Smooth muscle cell (in vitro differentiated cells): ENCODE measurements around the gene CHD9. TPM values are rescaled to one million over a fixed set of nuclear protein-coding genes. Genes with fewer than 3 reads are reported as not detected.

Experiments
- DNase-seq: peaks from one replicate; lab custom pipeline; 2025; ENCODE audit not compliant: unreplicated experiment; lab: John Stamatoyannopoulos, UW
- H2AFZ ChIP-seq: fragments of 200-600 bp; sonication (generic); 2 replicates; pipeline ENCODE4 v1.6.0; 2016; ENCODE audit warnings: antibody characterized with exemption, low read depth, mild to moderate bottlenecking
- H3F3A ChIP-seq: fragments of 200-600 bp; sonication (generic); 2 replicates; pipeline ENCODE4 v1.6.0; 2017; ENCODE audit warnings: antibody characterized with exemption, low read depth
- H3K27ac ChIP-seq: fragments of 200-600 bp; sonication (generic); 2 replicates; pipeline ENCODE4 v1.5.1; 2016; ENCODE audit warnings: low read depth, mild to moderate bottlenecking
- H3K27me3 ChIP-seq: fragments of 200-600 bp; sonication (generic); 2 replicates; pipeline ENCODE4 v1.6.1; 2016; ENCODE audit warnings: low read depth, mild to moderate bottlenecking
- H3K36me3 ChIP-seq: fragments of 200-600 bp; sonication (generic); 2 replicates; pipeline ENCODE4 v1.5.1; 2016; ENCODE audit warnings: low read depth
- H3K4me1 ChIP-seq: fragments of 200-600 bp; sonication (generic); 2 replicates; pipeline ENCODE4 v1.5.1; 2016; ENCODE audit warnings: low read depth
- H3K4me2 ChIP-seq: fragments of 200-600 bp; sonication (generic); 2 replicates; pipeline ENCODE4 v1.6.0; 2016; ENCODE audit warnings: mild to moderate bottlenecking
- H3K4me3 ChIP-seq: fragments of 200-600 bp; sonication (generic); 2 replicates; pipeline ENCODE4 v1.5.1; 2016; ENCODE audit warnings: mild to moderate bottlenecking
- H3K79me2 ChIP-seq: fragments of 200-600 bp; sonication (generic); 2 replicates; pipeline ENCODE4 v1.6.0; 2016; ENCODE audit warnings: low read depth, mild to moderate bottlenecking
- H3K9ac ChIP-seq: fragments of 200-600 bp; sonication (generic); 2 replicates; pipeline ENCODE4 v1.6.0; 2016; ENCODE audit warnings: low read depth
- H3K9me3 ChIP-seq: fragments of 200-600 bp; sonication (generic); replicated peaks from 2 replicates; pipeline ENCODE4 v1.5.1; 2016; ENCODE audit warnings: low read depth
- H4K20me1 ChIP-seq: fragments of 200-600 bp; sonication (generic); 2 replicates; pipeline ENCODE4 v1.6.0; 2016; ENCODE audit warnings: low read depth
- WGBS: methylation state at CpG from one replicate; pipeline ENCODE4 v1.1.7; 2016; ENCODE audit warnings: low lambda C conversion rate; 5-methylcytosine and 5-hydroxymethylcytosine counted together
- polyA plus RNA-seq: library from polyadenylated mRNA; unstranded; fragments of >200 nt; fragmentation: Nextera tagmentation; extraction: Ambion mirVana; gene quantifications from 2 replicates; pipeline ENCODE4 v1.2.1, GENCODE V29; 2016
- total RNA-seq: library from RNA; depleted of rRNA; stranded (reverse); fragments of >200 nt; gene quantifications from 2 replicates; pipeline ENCODE4 v1.2.3, GENCODE V29; 2014
- TF ChIP-seq, protein P1 (sequence below): fragments of 200-600 bp; sonication (generic); IDR thresholded peaks from 2 replicates; pipeline ENCODE4 v1.5.1; 2017; ENCODE audit warnings: borderline replicate concordance, mild to moderate bottlenecking, antibody characterized with exemption; ENCODE audit not compliant: insufficient read depth, poor library complexity, severe bottlenecking

Gene CHD9
- total and polyA plus RNA-seq, 2 experiments from 2014 or later: 43.7 to 117 TPM

DNA sequence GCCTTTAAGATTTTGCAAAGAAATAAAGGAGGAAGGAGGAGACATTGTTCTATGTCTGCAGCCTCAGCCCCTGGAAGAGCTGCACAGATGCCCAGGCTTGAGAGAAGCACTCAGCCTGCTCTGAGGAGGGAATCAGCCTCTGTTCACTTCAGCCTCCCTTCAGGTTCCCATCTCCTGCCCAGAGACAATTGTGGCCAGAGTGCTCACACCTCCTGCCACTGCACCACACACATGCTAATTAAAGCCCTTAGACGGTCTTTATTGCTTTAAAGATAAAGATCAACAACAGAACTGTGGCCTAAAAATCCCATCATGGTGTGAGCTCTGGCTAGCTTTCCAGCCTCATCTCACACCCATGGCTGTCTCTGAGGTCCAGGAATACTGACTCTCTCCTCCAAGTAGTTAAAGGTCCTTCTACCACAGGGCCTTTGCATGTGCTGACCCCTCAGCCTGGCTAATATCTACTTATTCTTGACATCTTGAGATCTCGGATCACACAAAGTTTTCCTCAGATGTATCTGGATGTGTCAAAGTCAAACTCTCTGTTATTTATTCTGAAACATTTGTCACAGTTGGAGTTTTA is 35.9 kb upstream of the CHD9 start:
- Histone ChIP-seq H3K79me2 (no peaks in the 10 kb centered on the region), H4K20me1 (no peaks in the 10 kb centered on the region), H2AFZ (no peak overlapping the region), H3K9me3 (no peaks in the 10 kb centered on the region), H3K27ac (no peak overlapping the region), H3K9ac (no peak overlapping the region), H3K36me3 (no peaks in the 10 kb centered on the region), H3K4me3 (no peak overlapping the region), H3K4me2 (no peak overlapping the region), H3F3A (no peaks in the 10 kb centered on the region), H3K4me1 (no peaks in the 10 kb centered on the region), H3K27me3 (peaks cover 6% of the 10 kb centered on the region)
- 68% methylated on average over 2 of the region's 2 CpGs for WGBS
- DNase-seq: no peak
- TF ChIP-seq, protein P1, sequence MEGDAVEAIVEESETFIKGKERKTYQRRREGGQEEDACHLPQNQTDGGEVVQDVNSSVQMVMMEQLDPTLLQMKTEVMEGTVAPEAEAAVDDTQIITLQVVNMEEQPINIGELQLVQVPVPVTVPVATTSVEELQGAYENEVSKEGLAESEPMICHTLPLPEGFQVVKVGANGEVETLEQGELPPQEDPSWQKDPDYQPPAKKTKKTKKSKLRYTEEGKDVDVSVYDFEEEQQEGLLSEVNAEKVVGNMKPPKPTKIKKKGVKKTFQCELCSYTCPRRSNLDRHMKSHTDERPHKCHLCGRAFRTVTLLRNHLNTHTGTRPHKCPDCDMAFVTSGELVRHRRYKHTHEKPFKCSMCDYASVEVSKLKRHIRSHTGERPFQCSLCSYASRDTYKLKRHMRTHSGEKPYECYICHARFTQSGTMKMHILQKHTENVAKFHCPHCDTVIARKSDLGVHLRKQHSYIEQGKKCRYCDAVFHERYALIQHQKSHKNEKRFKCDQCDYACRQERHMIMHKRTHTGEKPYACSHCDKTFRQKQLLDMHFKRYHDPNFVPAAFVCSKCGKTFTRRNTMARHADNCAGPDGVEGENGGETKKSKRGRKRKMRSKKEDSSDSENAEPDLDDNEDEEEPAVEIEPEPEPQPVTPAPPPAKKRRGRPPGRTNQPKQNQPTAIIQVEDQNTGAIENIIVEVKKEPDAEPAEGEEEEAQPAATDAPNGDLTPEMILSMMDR: no peak

DNA sequence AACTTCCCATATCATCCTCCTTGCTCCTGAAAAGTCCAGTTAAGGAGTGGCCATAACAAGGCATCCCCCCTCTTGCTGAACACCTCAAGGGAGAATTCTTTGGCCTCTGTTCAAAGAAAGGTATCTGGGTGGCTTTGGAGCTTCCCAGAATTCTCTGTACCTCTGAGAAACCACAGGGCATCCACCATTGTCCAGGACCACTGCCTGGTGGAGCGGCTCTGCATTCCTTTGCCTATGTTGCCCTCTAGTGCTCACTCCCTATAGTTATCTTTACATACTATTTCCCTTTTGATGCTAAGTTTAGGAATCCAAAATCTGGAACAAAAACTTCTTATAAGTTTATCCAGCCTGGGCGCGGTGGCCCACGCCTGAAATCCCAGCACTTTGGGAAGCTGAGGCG is 32.4 kb upstream of the CHD9 start:
- whole genome bisulfite sequencing: 5% methylated on average over 5 of the region's 5 CpGs
- Histone ChIP-seq H3K9ac (no peak overlapping the region), H3K9me3 (no peaks in the 10 kb centered on the region), H3K4me1 (no peaks in the 10 kb centered on the region), H3K27me3 (no peaks in the 10 kb centered on the region), H4K20me1 (no peaks in the 10 kb centered on the region), H3K4me2 (no peak overlapping the region), H3K36me3 (no peaks in the 10 kb centered on the region), H3K4me3 (no peak overlapping the region), H3F3A (no peaks in the 10 kb centered on the region), H3K27ac (no peak overlapping the region), H2AFZ (no peak overlapping the region), H3K79me2 (no peaks in the 10 kb centered on the region)
- TF ChIP-seq, protein P1: peak; percentile 71
- DNase-seq: no peak

DNA sequence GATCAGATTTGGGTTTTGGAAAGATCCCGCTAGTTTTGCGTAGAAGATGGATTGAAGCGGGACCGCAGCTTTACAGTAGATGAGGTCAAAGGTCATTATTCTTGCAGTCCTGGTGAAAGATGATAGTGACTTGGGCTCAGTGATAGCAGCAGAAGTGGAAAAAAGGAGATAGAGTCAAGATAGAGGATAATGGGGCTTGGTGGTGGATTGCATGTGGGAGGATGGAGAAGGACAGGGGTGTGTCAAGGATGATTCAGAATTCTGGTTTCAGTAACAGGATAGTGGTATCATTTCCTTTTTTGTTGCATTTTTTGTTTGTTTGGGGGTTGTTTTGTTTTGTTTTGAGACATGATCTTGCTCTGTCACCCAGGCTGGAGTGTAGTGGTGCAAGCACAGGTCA is 30.7 kb upstream of the CHD9 start:
- Histone ChIP-seq H3K4me3 (no peak overlapping the region), H3F3A (no peaks in the 10 kb centered on the region), H3K4me1 (no peaks in the 10 kb centered on the region), H3K79me2 (no peaks in the 10 kb centered on the region), H3K36me3 (no peaks in the 10 kb centered on the region), H4K20me1 (no peaks in the 10 kb centered on the region), H3K9ac (no peak overlapping the region), H2AFZ (no peak overlapping the region), H3K9me3 (no peaks in the 10 kb centered on the region), H3K4me2 (no peak overlapping the region), H3K27ac (no peak overlapping the region), H3K27me3 (no peaks in the 10 kb centered on the region)
- WGBS: 97% methylated on average over 4 of the region's 4 CpGs
- DNase-seq: no peak
- TF ChIP-seq, protein P1: no peak

DNA sequence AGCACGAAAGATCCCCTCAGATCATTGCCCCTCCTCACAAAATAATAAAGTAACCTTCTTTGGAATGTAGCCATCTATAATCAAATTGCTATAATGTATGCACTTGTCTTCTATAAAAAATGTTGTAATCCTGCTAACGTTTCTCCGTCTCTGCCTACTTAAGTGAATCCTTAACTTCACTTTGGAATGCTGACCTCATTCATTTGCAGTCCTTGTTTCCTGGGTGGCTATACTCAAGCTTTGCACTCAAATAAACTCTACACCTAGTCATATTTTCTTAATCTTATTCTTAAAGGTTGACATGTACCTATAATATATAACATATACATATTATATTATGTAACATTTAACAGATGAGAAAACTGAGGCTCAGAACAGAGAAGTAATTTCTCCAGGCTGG is 24.8 kb upstream of the CHD9 start:
- Histone ChIP-seq H3K4me1 (peaks cover 6% of the 10 kb centered on the region), H4K20me1 (no peaks in the 10 kb centered on the region), H3K79me2 (no peaks in the 10 kb centered on the region), H3K27me3 (no peaks in the 10 kb centered on the region), H3K27ac (no peak overlapping the region), H3K4me3 (no peak overlapping the region), H3K9ac (no peak overlapping the region), H3K4me2 (no peak overlapping the region), H3F3A (no peaks in the 10 kb centered on the region), H3K9me3 (no peaks in the 10 kb centered on the region), H2AFZ (no peak overlapping the region), H3K36me3 (no peaks in the 10 kb centered on the region)
- no peak for DNase-seq
- 67% methylated on average over 3 of the region's 3 CpGs for WGBS
- TF ChIP-seq, protein P1: no peak
